ENCODE measurements around the gene CERS3. TPM values are rescaled to one million over a fixed set of nuclear protein-coding genes. Genes with fewer than 3 reads are reported as not detected.

Gene CERS3
- not detected for total RNA-seq

DNA sequence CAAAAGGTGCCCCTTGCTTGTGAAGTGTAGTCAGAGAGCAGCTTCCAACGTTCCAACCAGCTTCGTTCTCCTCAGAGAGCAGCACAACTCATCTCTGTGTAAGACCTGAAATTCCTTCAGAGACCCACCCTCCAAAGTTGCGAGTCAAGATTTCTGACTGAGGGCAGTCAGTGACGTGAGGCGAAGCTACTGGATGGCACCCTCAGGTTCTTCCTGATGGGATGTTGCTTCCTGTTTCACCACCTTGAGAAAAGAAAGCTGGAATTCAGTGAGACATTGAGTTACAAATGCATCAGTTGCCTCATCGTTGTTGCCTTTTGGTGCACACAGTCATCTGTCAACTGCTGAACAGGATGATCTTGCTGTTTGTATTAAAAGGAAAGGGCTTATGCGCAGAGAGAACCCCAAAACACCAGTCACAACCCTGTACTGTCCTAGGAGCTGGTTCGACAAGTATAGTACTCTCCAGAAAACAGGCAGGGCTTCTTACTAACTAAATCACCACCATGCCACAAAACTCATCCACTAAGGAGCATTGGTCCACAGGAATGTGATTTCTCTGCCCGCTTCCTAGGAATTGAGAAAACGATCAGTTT lies at the start of gene CERS3:
CERS3 (minus strand) TSS at position 118 of the 596 bp plus-strand sequence. CDS start 27,101 bp downstream, outside the sequence.
- DNase-seq (ENCODE audit: low spot score) = no peak

DNA sequence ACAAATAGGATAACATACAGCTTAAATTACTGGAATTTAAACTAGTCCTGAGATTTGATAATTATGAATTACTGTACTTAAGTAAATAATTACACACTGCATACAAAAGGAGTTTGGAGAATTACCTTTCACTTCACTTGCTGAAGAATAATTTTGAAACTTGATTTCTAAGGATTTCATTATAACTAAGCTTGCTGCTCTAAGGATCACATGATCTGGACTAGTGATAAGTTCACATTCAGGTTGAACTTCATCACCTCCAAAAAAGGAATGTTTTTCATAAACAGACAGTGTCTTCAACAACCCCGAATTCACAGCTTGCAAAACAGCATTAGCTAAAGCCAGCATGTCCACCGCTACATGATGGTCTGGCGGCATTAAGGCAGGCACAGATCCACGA lies 44.8 kb upstream of the CERS3 start:
- DNase-seq (ENCODE audit: low spot score) = no peak

DNA sequence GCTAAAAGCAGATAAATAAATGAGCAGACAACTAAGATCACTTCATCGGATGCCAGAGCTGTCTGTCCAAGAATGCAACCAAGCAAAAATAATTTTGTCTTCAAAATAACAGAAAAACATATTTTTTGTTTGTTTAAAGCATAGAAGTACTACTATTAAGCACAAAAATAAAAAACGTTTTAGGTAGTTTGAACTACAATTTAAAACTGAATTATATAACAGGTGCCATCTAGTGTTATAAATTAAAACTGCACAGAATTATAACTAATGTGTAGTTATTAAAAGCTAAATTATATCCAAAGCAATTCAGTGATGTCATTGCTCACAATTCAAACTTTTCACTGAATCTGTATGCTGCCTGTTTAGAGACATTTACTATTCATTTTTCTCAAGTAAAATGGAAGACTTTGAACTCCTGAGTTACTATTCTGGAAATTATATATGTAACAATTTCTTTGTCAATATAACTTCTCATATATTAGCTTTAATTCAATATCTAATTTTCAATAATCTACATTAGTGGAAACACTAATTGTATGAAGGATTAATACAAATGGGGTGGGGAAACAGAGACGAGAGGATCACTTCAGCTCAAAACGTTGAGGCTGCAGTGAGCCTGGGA lies 43.7 kb upstream of the CERS3 start:
- DNase-seq (ENCODE audit: low spot score) = no peak

DNA sequence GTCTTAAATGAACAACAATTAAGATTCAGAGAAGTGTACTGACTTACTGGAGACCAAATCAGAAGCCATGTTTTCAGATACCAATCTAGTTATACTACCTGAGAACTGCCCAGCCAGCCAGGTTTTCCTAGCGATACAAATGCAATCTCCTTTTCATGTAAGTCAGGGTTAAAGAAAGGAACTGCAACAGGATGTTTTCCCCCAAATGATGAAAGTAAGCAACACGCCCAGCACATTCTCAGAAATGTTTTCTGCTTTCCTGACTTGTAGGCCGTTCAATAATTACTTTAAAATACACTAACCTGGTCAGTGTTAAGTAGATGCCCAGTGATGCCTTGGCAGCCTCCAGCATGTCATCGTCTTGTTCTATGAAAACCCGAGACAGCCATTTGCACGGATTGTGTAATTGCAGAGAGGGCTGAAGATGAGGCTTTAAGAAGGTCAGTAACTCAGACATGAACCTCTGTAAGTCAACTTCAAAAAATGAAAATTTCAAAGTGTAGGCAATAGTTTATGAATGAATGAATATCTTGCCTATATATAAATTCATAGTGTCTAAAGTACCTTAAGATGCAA lies 42.9 kb upstream of the CERS3 start:
- DNase-seq (ENCODE audit: low spot score) = no peak

DNA sequence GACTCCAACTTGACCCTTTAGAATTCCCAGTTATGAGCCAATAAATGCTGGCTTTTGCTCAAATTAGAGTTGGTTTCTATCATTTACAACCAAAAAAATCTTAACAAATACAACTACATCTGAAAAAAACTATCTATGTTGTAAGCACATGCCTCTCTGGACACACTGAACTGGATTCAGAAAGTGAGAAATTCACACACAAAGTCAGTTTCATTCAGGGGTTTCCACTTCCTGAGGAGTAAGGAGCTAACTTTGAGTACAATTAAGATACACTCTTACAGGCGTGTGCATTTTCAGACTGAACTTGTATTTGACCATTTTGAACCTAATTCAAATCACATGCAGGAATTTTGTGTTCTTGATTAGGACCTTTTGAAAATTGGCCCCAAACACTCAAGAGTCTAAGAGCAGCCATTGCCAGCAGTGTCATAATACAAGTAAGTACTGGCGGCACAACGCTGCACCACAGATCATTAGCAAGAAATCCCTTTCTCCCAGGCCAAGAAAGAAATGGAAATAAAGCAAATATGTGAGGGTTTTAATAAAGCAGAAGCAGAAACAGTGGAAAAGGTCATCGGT lies 42.1 kb upstream of the CERS3 start:
- DNase-seq (ENCODE audit: low spot score) = no peak

DNA sequence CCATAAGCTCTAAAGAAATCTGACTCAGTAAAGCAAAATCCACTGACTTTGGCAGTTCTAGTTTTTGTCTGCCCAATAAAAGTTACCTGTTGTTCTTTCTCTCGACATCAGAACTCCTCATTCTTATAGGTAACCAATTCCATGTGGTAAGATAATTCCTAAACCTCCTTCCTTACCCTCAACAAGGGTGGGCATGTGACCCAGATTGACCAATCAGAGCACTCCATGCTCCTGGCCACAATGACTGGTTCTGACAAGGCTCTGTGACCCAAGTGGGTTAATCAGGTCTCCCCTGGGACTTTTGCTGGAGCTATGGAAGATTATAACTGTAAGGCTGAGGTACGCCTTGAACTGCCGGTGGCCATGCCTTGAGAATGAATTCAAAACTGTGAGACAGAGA lies 41.5 kb upstream of the CERS3 start:
- DNase-seq (ENCODE audit: low spot score) = no peak

DNA sequence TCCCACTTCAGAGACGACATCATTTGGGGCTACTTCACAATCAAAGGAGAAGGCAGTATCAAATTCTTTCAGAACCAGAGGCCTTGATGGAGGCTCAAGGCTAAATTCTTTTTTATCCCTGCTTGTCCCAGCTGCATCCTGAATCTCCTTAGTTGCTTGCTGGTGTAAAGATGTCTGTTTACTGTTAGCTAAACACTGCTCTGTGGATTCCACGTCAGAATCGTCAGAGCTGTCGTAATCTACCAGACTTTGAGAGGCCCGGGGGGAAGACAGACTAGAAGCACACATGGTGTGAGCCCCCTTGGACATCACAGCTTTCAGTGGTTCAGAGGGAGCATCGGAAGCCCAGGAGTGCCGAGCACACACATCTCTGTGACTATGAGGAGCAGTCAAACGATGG lies 40.6 kb upstream of the CERS3 start:
- no peak for DNase-seq (ENCODE audit: low spot score)

DNA sequence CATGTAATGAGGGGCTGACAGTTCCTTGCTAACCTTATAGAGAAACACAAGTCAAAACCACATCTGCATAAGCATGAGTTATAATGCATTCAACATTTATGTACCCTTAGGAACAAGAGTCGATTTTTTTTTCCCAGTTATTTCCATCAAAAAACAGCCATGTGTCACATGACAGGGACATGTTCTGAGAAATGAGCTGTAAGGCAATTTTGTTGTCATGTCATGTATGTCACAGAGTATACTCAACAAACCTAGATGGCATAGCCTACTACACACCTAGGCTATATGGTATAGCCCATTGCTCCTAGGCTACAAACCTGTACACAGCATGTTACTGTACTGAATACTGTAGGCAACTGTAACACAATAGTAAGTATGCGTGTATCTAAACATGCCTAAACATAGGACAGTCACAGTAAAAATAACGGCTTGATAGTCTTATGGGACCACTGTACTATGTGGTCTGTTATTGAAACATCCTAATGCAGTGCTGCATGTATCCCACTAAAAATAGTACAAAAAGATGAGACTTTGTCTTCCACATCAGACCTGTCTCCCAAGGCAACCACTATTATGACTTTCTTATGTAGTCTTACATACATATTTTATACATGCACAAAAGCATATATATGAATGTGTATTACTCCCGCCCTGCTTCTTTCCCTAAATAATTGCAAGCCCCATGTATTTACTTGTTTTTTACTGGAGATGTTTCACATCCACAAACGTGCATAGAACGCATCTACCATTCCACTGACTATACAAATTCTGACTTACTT lies 38.3 kb upstream of the CERS3 start:
- DNase-seq (ENCODE audit: low spot score) = no peak

DNA sequence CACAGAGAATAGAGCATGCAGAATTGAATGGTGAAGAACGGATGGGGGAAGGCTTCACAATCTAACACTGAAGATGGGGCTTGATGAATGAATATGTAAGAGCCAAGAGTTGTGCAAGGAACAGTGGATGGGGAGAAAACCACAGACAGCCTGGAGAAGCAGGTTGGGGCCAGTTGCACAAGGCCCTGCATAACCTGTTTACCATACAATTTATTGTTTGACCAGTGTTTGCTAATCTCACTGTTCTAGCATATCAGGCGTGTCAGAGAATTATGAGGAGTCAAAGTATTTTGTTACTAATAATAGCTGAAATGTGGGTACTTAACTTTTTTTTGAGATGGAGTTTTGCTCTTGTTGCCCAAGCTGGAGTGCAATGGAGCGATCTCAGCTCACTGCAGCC lies 36.8 kb upstream of the CERS3 start:
- peak; percentile 50 for DNase-seq (ENCODE audit: low spot score)

DNA sequence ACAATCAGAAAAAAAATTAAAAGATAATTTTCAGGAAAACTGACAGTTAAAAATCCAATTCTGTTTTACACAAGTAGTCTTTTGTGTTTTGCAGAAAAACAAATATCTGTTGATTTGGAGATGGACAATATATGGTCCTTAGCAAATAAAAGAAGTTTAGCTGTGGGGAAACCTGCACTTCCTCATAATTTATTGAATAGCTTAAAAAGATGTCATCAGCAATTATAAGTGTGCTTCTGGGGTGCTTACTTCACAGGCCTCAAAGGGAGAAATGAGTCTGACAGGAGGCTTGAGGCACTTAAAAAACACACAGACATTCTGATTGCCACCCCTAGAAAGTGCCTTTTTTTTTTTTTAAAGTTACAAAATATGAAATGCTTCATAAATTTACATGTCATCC lies 31.6 kb upstream of the CERS3 start:
- no peak for DNase-seq (ENCODE audit: low spot score)

DNA sequence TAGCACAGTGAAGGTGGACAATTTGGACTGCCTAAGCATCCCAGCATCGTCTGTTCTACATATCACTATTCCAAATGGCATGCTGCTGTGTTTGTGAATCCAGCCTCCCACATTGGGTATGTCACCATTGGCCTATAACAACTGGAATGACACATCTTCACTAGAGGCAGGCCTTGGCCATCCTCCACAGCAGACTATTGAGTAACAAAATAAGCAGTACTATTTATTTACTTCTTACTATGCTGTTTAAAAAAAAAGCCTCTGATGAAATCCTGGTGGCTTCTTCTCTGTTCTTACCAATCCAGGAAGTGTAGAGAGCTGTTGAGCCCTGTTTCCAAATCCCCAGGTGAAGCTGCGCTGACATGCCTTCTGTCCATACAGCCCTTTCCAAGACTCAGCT lies 30.6 kb upstream of the CERS3 start:
- peak; percentile 56 for DNase-seq (ENCODE audit: low spot score)

DNA sequence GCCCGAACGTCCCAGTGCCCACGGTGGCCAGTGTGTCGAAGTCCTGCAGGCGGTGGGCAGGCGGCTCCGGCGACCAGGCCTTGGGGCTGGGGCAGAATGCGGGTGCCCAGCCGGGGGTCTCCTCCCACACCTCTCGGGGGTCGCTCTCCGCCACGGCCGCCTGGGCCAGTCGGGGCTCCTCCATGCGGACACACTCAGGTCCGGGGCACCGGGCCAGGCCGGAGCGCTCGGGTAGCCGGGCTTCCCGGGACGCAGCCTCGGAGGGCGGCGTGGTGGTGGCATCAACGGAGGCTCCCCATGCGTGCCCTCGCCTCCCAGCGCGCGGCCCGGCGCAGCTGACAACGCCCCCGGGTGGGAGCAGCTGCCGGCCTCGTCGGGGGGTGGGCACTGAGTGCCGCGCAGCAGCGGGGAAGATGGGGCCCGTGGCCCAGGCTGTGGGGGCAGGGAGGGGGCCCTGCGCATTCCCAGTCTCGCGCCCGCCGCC lies 30.1 kb upstream of the CERS3 start:
- no peak for DNase-seq (ENCODE audit: low spot score)

DNA sequence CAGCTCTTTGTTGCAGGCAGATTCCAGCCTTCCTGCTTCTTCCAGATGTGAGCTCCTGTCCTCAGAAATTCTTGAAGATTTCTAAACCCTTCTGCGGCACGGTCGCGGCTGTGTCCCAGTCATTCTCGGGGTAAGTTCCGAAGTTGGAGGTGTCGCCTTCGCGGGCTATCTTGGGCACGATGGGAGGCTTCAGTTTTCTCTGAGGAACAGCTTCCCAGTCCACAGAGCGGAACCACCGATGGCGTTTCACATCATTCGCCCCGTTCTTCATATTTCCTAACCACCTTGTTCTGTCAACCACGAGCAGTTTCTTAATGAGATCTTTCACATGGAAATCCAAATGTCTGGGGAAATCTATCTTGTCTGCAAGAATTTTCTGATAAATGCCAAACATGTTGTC lies 24.7 kb upstream of the CERS3 start:
- no peak for DNase-seq (ENCODE audit: low spot score)

DNA sequence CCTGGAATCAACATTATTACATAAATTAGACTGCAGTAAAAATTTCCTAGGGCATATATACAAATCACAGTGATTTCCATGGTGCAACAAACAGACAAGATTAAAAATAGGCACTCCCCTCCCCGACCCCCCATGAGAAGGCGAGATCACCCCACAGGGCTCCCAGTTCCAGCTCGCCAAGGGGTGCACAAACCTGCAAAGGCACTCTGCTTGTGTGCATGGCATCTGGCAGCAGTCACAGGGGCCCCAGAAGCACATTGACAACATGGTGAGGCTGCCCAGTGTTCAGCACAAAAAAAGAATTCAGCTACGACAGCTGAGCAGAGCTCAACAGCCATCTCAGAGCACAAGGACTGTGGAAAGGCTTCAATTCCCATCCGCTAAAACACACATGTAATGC lies 19.2 kb upstream of the CERS3 start:
- DNase-seq (ENCODE audit: low spot score) = no peak

DNA sequence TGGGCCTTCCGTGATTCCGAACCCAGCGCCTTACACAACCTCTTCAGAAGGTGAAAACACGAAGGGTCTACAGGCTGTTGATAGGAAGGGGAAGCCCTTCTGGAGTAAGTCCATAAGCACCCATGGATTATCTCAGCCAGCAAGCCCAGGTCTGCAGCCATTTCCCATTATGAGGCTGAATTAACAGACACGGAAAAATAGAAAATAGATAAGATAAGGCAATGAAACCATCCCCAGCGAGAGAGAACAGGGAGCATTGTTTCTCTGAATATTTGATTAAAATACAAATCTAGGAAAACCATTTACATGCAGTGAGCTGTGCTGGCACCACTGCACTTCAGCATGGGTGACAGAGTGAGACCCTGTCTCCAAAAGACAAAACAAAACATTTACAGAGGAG lies 16.2 kb upstream of the CERS3 start:
- DNase-seq (ENCODE audit: low spot score) = no peak

DNA sequence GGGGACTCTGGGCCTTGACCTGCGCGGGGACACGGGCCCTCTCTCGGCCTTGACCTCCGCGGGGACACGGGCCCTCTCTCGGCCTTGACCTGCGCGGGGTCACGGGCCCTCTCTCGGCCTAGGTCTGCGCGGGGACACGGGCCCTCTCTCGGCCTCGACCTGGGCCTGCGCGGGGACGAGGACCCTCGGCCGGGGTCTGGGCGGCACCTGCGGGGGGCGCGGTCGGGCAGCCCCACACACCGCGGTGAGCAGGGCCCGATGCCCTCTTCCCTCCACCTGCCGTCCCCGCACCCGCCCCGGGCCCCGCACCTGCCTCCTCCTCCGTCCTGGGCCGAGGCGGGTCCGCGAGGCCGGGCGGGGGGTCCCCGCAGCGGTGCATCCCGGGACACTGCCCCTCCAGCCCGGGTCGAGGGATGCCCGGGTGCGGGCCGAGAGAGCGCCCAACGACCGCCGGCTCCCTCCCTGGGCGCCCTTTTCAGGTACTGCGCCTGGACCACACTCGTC lies 15.6 kb upstream of the CERS3 start:
- no peak for DNase-seq (ENCODE audit: low spot score)

DNA sequence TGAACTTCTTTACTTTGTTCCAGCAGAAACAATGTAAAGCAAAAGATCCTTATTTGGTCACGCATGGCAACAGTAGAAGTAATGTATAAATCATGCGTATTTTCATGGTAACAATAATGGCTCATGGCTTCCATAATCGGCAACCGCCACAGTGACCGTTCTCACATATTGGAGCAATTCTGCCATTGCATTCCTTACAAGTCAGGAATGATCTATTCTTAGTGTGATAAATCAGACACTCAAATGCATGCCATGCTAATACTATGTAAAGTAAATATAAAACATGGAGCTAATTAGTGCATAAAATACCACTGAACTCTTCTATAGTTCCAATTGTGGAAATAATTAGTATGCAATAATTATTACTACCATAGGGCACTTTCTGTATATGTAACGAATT lies 13.5 kb upstream of the CERS3 start:
- DNase-seq (ENCODE audit: low spot score) = no peak

DNA sequence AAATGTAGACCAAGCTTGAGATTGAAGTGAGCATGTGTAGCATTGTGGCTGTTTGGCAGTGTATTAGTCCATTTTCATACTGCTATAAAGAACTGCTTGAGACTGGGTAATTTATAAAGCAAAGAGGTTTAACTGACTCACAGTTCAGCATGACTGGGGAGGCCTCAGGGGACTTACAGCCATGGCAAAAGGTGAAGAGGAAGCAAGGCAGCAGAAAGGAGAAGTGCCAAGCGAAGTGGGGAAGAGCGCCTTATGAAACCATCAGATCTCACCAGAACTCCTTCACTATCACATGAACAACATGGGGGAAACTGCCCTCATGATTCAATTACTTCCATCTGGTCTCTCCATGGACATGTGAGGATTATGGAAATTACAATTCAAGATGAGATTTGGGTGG lies 8.6 kb upstream of the CERS3 start:
- no peak for DNase-seq (ENCODE audit: low spot score)

DNA sequence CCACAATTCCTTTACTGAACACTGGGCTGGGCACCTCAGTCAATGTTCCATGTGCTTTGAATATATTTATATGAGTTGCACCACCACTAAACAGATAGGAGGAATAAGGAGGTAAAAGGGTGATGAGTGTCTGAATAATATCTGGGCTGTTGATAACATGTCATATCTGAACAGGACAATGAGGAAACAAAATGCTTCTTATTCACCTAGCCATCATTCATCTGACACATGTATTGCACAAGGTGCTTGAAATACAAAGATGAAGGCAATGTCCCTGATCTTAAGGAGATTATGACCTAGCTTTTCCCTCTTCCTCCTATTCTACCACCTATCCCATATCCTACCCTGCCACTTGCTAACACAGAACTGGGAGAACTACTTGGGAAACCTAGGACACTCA lies 8.0 kb upstream of the CERS3 start:
- no peak for DNase-seq (ENCODE audit: low spot score)

DNA sequence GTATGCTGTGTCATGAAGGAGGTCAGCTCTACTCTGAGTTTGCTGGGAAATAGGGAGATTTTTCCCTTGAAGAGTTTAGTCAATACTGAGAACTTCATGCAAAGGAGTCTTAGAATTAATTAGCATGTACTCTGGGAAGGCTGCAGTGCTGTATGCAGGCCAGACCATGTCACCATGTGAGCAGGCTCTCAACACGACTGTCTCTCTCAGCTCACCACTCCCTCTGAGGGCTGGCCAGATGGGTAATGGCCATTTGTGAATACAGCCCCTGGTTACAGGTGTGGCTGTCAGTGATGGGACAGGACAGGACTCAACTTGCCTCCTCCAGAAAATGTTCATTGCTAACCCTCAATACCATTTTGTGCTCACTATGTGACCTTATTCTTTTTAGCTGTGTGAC lies 5.1 kb upstream of the CERS3 start:
- DNase-seq (ENCODE audit: low spot score) = no peak

DNA sequence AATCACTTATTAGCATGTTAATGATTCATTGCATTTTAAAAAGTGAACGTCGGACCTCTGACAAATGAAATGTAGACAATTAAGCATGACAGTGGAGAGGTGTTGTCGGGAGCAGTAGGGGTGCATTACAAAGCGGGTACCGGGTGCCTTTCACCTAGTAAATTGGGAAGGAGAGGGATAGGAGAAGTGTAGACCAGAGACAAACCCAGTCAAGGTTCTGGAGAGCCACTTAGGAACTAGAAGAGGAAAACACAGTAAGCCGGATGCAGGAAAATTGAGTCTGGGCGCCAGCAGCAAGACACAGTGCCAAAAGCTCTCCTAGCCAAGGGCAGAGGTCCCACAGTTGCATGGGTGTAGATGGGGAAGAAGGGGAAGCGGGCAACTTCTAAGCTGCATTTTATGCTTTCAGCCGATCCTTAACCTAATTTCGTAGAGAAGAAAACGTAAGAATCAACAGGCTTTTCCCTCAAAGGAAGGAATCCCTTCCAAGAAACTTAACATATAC lies 3.1 kb upstream of the CERS3 start:
- no peak for DNase-seq (ENCODE audit: low spot score)

DNA sequence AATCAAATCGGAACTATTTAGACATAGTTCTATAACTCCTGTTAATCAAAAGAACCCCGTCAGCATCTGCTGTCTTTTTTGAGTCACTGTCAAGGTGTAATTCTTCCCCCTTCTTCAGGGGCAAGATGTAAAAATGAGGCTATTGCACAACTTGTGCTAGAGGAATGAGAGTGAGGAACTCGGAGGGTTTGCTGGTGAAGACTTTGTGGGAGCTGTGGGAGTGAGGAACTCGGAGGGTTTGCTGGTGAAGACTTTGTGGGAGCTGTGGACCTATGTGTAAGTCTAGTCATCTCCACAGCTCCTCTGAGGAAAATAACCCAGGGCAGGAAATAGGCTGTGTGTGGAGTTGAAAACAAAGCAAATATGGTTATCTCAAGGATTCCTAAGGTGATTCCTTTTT lies 2.5 kb upstream of the CERS3 start:
- no peak for DNase-seq (ENCODE audit: low spot score)
